ENCODE measurements around the gene TMA16. TPM values are rescaled to one million over a fixed set of nuclear protein-coding genes. Genes with fewer than 3 reads are reported as not detected.

TMA16 gene
- total and polyA plus RNA-seq, 7 experiments from 2014 or later = 10.1 to 38.7 (median 13.4) TPM

DNA sequence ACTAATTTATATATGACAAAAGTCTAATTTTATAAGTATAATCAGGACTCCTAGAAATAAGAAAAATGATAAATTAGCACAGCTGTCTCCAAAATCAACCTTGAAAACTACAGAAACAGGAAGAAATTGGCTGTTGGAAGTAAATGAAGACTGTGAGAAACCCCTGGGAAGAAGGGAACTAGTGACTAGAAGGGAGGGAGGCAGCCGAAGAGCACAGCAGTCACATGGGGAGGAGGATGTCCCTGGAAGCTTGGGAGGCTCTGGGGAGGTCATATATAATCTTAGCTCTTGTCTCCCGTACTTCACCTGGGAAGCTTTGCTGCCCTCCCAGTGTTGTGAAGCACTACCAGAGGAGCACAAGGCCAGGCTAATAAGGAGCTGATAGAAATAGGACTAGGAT, 8.9 kb upstream of the TMA16 start:
- Histone ChIP-seq H3K9me3 (ENCODE audit: control insufficient read depth in 2 of 3, low read length in 3 of 3) (no peaks in the 10 kb centered on the region), H3K4me1 (ENCODE audit: control insufficient read depth in 2 of 2, insufficient read depth in 2 of 2, low read length in 2 of 2) (no peaks in the 10 kb centered on the region), H3K36me3 (ENCODE audit: control insufficient read depth in 2 of 3, insufficient read depth in 3 of 3, low read length in 3 of 3) (no peaks in the 10 kb centered on the region), H3K27me3 (ENCODE audit: control insufficient read depth in 2 of 2, insufficient read depth in 2 of 2, low read length in 2 of 2) (no peaks in the 10 kb centered on the region), H3K27ac (ENCODE audit: low read depth, low read length) (no peak overlapping the region), H3K4me3 (ENCODE audit: low read length) (no peak overlapping the region)
- no peak for ATAC-seq
- Mint-ChIP-seq H3K4me3 (no peak overlapping the region), H3K9me3 (no peaks in the 10 kb centered on the region), H3K27me3 (peaks cover 4 to 24% (median 17%) of the 10 kb centered on the region in 5 donors), H3K27ac (no peak overlapping the region), H3K36me3 (no peaks in the 10 kb centered on the region), H3K4me1 (peaks cover 0 to 6% (median 0%) of the 10 kb centered on the region in 7 donors)
- ChIA-PET CTCF (interaction anchor here (0.6 to 3.0 kb wide), 10 partner anchors 9 to 526 kb away, joined by 3 to 18 read pairs (median 3); partner anchors contain the start of gene TMA16), POLR2A (interaction anchor here (0.5 to 1.2 kb wide), 2 partner anchors 8 to 58 kb away, joined by 3 to 6 read pairs; partner anchors contain the start of gene TMA16)
- intact Hi-C loops (cut with micrococcal nuclease) = loop anchor here in 1 of 2 donors (1.0 to 10.0 kb wide), 4 partner anchors 195 to 1609 kb away; no protein-coding TSS in a partner anchor
- no peak for DNase-seq

- no peak overlapping the region for H3K4me3 ChIP-seq (ENCODE audit: low read length)
- DNase-seq = no peak
- no peaks in the 10 kb centered on the region for H3K4me1 ChIP-seq (ENCODE audit: control insufficient read depth in 2 of 2, insufficient read depth in 2 of 2, low read length in 2 of 2)
- peaks cover 4 to 26% (median 20%) of the 10 kb centered on the region in 5 donors for H3K27me3 Mint-ChIP-seq
- ChIA-PET CTCF (interaction anchor here (1.1 to 3.0 kb wide), 6 partner anchors 8 to 525 kb away, joined by 3 to 18 read pairs (median 4); partner anchors contain the start of gene TMA16), POLR2A (interaction anchor here (0.5 to 1.2 kb wide), 2 partner anchors 8 to 57 kb away, joined by 3 to 6 read pairs; partner anchors contain the start of gene TMA16)
- no peaks in the 10 kb centered on the region for H3K27me3 ChIP-seq (ENCODE audit: control insufficient read depth in 2 of 2, insufficient read depth in 2 of 2, low read length in 2 of 2)
- no peaks in the 10 kb centered on the region for H3K9me3 Mint-ChIP-seq
- ATAC-seq = no peak
- H3K4me3 Mint-ChIP-seq = no peak overlapping the region
- no peak overlapping the region for H3K27ac Mint-ChIP-seq
- intact Hi-C loops (cut with micrococcal nuclease) = loop anchor here in 1 of 2 donors (10.0 kb wide), 1 partner anchor 1608 kb away; no protein-coding TSS in a partner anchor
- H3K36me3 Mint-ChIP-seq = no peaks in the 10 kb centered on the region
- no peaks in the 10 kb centered on the region for H3K9me3 ChIP-seq (ENCODE audit: control insufficient read depth in 2 of 3, low read length in 3 of 3)
- no peak overlapping the region for H3K27ac ChIP-seq (ENCODE audit: low read depth, low read length)
- no peaks in the 10 kb centered on the region for H3K36me3 ChIP-seq (ENCODE audit: control insufficient read depth in 2 of 3, insufficient read depth in 3 of 3, low read length in 3 of 3)
- H3K4me1 Mint-ChIP-seq = peaks cover 0 to 6% (median 0%) of the 10 kb centered on the region in 7 donors
Observed at GRCh38 chr4:163486321-163486720, 8.2 kb upstream of the TMA16 start.

- Mint-ChIP-seq H3K4me3 (no peak overlapping the region), H3K36me3 (peaks cover 0 to 3% (median 0%) of the 10 kb centered on the region in 5 donors), H3K27me3 (peaks cover 4 to 26% (median 20%) of the 10 kb centered on the region in 5 donors), H3K27ac (no peak overlapping the region), H3K9me3 (peaks cover 0 to 1% (median 0%) of the 10 kb centered on the region in 11 donors), H3K4me1 (peaks cover 0 to 13% (median 9%) of the 10 kb centered on the region in 7 donors)
- DNase-seq (no peak), ATAC-seq (no peak)
- Histone ChIP-seq H3K9me3 (ENCODE audit: control insufficient read depth in 2 of 3, low read length in 3 of 3) (no peaks in the 10 kb centered on the region), H3K27ac (ENCODE audit: low read depth, low read length) (no peak overlapping the region), H3K27me3 (ENCODE audit: control insufficient read depth in 2 of 2, insufficient read depth in 2 of 2, low read length in 2 of 2) (no peaks in the 10 kb centered on the region), H3K4me1 (ENCODE audit: control insufficient read depth in 2 of 2, insufficient read depth in 2 of 2, low read length in 2 of 2) (no peaks in the 10 kb centered on the region), H3K4me3 (ENCODE audit: low read length) (no peak overlapping the region), H3K36me3 (ENCODE audit: control insufficient read depth in 2 of 3, insufficient read depth in 3 of 3, low read length in 3 of 3) (peaks cover 0 to 7% (median 0%) of the 10 kb centered on the region in 3 experiments)
- intact Hi-C loops (cut with micrococcal nuclease) = loop anchor here (5.0 to 10.0 kb wide), 3 partner anchors 378 to 1837 kb away; partner anchors contain the start of gene MSMO1 (in 1 of the 2)
- CTCF ChIA-PET = no interaction called here
- POLR2A ChIA-PET = interaction anchor here (0.7 kb wide), 1 partner anchor 67 kb away, joined by 3 read pairs; no protein-coding TSS in a partner anchor
Observed at GRCh38 chr4:163489929-163490328, 4.6 kb upstream of the TMA16 start.

GRCh38 chr4:163492951-163493504, 1.5 kb upstream of the TMA16 start:
- Mint-ChIP-seq H3K27ac (peak overlapping the region in 4 of 9 donors; percentile 94 to 99 (median 96)), H3K9me3 (peaks cover 0 to 1% (median 0%) of the 10 kb centered on the region in 11 donors), H3K4me1 (peaks cover 20 to 40% (median 36%) of the 10 kb centered on the region in 7 donors), H3K27me3 (peaks cover 0 to 20% (median 11%) of the 10 kb centered on the region in 5 donors), H3K36me3 (peaks cover 0 to 5% (median 0%) of the 10 kb centered on the region in 5 donors), H3K4me3 (peak overlapping the region; percentile 77 to 100 (median 96))
- no peak overlapping the region for H3K27ac ChIP-seq (ENCODE audit: low read depth, low read length)
- intact Hi-C loops (cut with micrococcal nuclease) = loop anchor here (5.0 kb wide), 2 partner anchors 381 to 1834 kb away; partner anchors contain the start of gene MSMO1 (in 1 of the 2)
- ChIA-PET CTCF (interaction anchor here (1.3 to 1.4 kb wide), 2 partner anchors 14 to 60 kb away, joined by 4 to 5 read pairs; no protein-coding TSS in a partner anchor), POLR2A (interaction anchor here (1.3 to 2.0 kb wide), 2 partner anchors 16 to 57 kb away, joined by 5 read pairs; no protein-coding TSS in a partner anchor)
- no peak for DNase-seq
- H3K9me3 ChIP-seq (ENCODE audit: control insufficient read depth in 2 of 3, low read length in 3 of 3) = no peaks in the 10 kb centered on the region
- peaks cover 7% of the 10 kb centered on the region in 2 donors for H3K4me1 ChIP-seq (ENCODE audit: control insufficient read depth in 2 of 2, insufficient read depth in 2 of 2, low read length in 2 of 2)
- no peak overlapping the region for H3K4me3 ChIP-seq (ENCODE audit: low read length)
- no peaks in the 10 kb centered on the region for H3K27me3 ChIP-seq (ENCODE audit: control insufficient read depth in 2 of 2, insufficient read depth in 2 of 2, low read length in 2 of 2)
- peaks cover 0 to 7% (median 0%) of the 10 kb centered on the region in 3 experiments for H3K36me3 ChIP-seq (ENCODE audit: control insufficient read depth in 2 of 3, insufficient read depth in 3 of 3, low read length in 3 of 3)
- ATAC-seq = no peak

DNA sequence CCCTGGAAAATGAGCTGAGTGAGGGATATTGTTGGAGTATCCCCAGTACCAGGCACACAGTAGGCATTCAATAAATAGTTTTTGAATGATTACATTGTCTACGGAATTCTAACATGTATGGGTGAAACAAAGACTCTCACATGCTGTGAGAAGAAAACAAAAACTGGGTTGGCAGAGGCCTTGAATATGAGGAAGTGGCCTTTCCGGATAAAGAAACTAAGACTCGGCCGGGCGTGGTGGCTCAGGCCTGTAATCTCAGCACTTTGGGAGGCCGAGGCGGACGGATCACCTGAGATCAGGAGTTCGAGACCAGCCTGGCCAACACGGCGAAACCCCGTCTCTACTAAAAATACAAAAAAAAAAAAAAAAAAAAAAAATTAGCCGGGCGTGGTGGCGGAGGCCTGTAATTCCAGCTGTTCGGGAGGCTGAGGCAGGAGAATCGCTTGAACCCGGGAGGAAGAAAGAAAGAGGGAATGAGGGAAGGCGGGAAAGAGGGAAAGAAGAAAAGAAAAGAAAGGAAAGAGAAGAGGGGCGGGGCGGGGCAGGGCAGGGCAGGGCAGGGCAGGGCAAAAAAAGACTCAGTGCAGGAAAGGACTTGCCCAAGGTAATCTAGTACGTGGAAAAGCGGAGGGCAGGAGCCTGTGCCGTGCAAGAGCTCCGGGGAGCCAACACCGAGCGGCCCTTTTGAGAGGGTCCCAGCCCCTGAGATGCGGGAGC, 689 bp upstream of the TMA16 start:
- intact Hi-C loops (cut with micrococcal nuclease) = loop anchor here (1.0 to 5.0 kb wide), 9 partner anchors 10 to 1834 kb away; partner anchors contain the start of genes MSMO1 (in 1 of the 2) and NAF1 (in 1 of the 2)
- ChIA-PET CTCF (interaction anchor here (0.6 to 1.4 kb wide), 8 partner anchors 8 to 1260 kb away, joined by 3 to 6 read pairs (median 4); partner anchors contain the start of gene SMIM31), POLR2A (interaction anchor here (0.6 to 2.0 kb wide), 8 partner anchors 8 to 1692 kb away, joined by 3 to 6 read pairs (median 4); no protein-coding TSS in a partner anchor)
- DNase-seq = no peak
- H3K9me3 ChIP-seq (ENCODE audit: control insufficient read depth in 2 of 3, low read length in 3 of 3) = no peaks in the 10 kb centered on the region
- Mint-ChIP-seq H3K4me1 (peaks cover 20 to 44% (median 36%) of the 10 kb centered on the region in 7 donors), H3K9me3 (peaks cover 0 to 1% (median 0%) of the 10 kb centered on the region in 11 donors), H3K27ac (peak overlapping the region; percentile 78 to 99 (median 96)), H3K4me3 (peak overlapping the region; percentile 92 to 100 (median 98)), H3K36me3 (peaks cover 0 to 5% (median 0%) of the 10 kb centered on the region in 5 donors), H3K27me3 (peaks cover 0 to 16% (median 5%) of the 10 kb centered on the region in 5 donors)
- ATAC-seq = peak; percentile 35
- peak overlapping the region; percentile 83 for H3K27ac ChIP-seq (ENCODE audit: low read depth, low read length)
- no peaks in the 10 kb centered on the region for H3K27me3 ChIP-seq (ENCODE audit: control insufficient read depth in 2 of 2, insufficient read depth in 2 of 2, low read length in 2 of 2)
- H3K4me3 ChIP-seq (ENCODE audit: low read length) = peak overlapping the region; percentile 94
- peaks cover 7% of the 10 kb centered on the region in 2 donors for H3K4me1 ChIP-seq (ENCODE audit: control insufficient read depth in 2 of 2, insufficient read depth in 2 of 2, low read length in 2 of 2)
- H3K36me3 ChIP-seq (ENCODE audit: control insufficient read depth in 2 of 3, insufficient read depth in 3 of 3, low read length in 3 of 3) = peaks cover 0 to 7% (median 0%) of the 10 kb centered on the region in 3 experiments
